ENCODE measurements around the gene KRTAP10-8.
"Not testable (repeated sequence)": the region's sequence is repeated elsewhere in the genome, so short reads cannot be mapped to it uniquely, and the experiment has no call there.

Gene KRTAP10-8

GRCh38 chr21:44600118-44600978 lies 11.5 kb upstream of the KRTAP10-8 start, which contains the start of gene KRTAP10-7:
TSS of gene KRTAP10-7 (plus strand) at chr21:44600597. CDS start at chr21:44600622, 25 bp downstream.
- not testable (repeated sequence) for DNase-seq

- DNase-seq, result not testable (repeated sequence)
Measured at GRCh38 chr21:44601091-44601490, 10.8 kb upstream of the KRTAP10-8 start.

GRCh38 chr21:44601596-44602462 lies 10.1 kb upstream of the KRTAP10-8 start:
- DNase-seq, result no peak

GRCh38 chr21:44602463-44602850 lies 9.4 kb upstream of the KRTAP10-8 start:
- DNase-seq, result no peak

- DNase-seq, result no peak
Measured at GRCh38 chr21:44603109-44603875, 8.6 kb upstream of the KRTAP10-8 start.

- no peak for DNase-seq
Measured at GRCh38 chr21:44603911-44604310, 8.0 kb upstream of the KRTAP10-8 start.

- DNase-seq, result no peak
Measured at GRCh38 chr21:44606495-44606894, 5.4 kb upstream of the KRTAP10-8 start.

GRCh38 chr21:44609193-44609592 lies 2.7 kb upstream of the KRTAP10-8 start:
- no peak for DNase-seq

- DNase-seq, result not testable (repeated sequence)
Measured at GRCh38 chr21:44610157-44610843, 1.6 kb upstream of the KRTAP10-8 start.

- DNase-seq, result no peak
Measured at GRCh38 chr21:44611551-44611950, 328 bp upstream of the KRTAP10-8 start.

GRCh38 chr21:44612669-44613229 lies 870 bp downstream of the KRTAP10-8 start:
- no peak for DNase-seq

GRCh38 chr21:44613386-44614155 lies 1.7 kb downstream of the KRTAP10-8 start:
- no peak for DNase-seq

GRCh38 chr21:44614161-44614631 lies 2.3 kb downstream of the KRTAP10-8 start:
- no peak for DNase-seq

GRCh38 chr21:44614961-44615391 lies 3.1 kb downstream of the KRTAP10-8 start:
- DNase-seq, result no peak

- DNase-seq, result no peak
Measured at GRCh38 chr21:44615466-44615865, 3.6 kb downstream of the KRTAP10-8 start.

- no peak for DNase-seq
Measured at GRCh38 chr21:44615911-44616590, 4.2 kb downstream of the KRTAP10-8 start.

- DNase-seq, result no peak
Measured at GRCh38 chr21:44616591-44616926, 4.7 kb downstream of the KRTAP10-8 start.

GRCh38 chr21:44617071-44617501 lies 5.2 kb downstream of the KRTAP10-8 start:
- no peak for DNase-seq

- no peak for DNase-seq
Measured at GRCh38 chr21:44618504-44618903, 6.6 kb downstream of the KRTAP10-8 start.

GRCh38 chr21:44618909-44619308 lies 7.0 kb downstream of the KRTAP10-8 start:
- peak; percentile 23 for DNase-seq

Data from effector CD8-positive, alpha-beta T cell (primary cell).